HepG2 (cell line): ENCODE data around the gene NCKAP1. TPM values are rescaled to one million over a fixed set of nuclear protein-coding genes. Genes with fewer than 3 reads are reported as not detected.

Experiments used
- ATAC-seq: fragments of 200-7000 bp; cut with Tn5 transposase; 3 replicates; pipeline ENCODE4 v1.9.1; 2020; ENCODE audit warnings: mild to moderate bottlenecking, moderate library complexity
- BruUV-seq: library from RNA; stranded (reverse); fragments of 400-500 nt; replicated peaks from 2 replicates; lab custom pipeline; 2021; lab: Mats Ljungman, UMichigan
- CTCF ChIA-PET: fragments of 300-600 bp; formaldehyde crosslinking; extraction: SDS; loops from one replicate; lab custom pipeline; 2021; ENCODE audit warnings: low total read pairs, inconsistent platforms, low intra/inter-chr PET ratio; lab: Yijun Ruan, JAX
- POLR2A ChIA-PET: fragments of 350-600 bp; sonication (Branson Sonifier 250); formaldehyde crosslinking; loops from one replicate; lab custom pipeline; 2020; ENCODE audit warnings: antibody characterized with exemption, inconsistent platforms; lab: Yijun Ruan, JAX
- DNase-seq: peaks from one replicate; pipeline ENCODE4 v3.0.0-alpha.2; 2015; ENCODE audit warnings: low spot score
- FAIRE-seq: peaks from 3 replicates; lab custom pipeline; 2011; peaks lifted over from hg19 to GRCh38; lab: Jason Lieb, UNC
- H2AFZ ChIP-seq: one replicate; pipeline ENCODE4 v1.6.1; 2011; ENCODE audit warnings: low read length, inconsistent platforms
- H3K27ac ChIP-seq: fragments of 300-600 bp; 3 replicates; pipeline ENCODE4 v1.8.0; 2011; ENCODE audit warnings: mixed run types, mild to moderate bottlenecking, mixed read lengths, low read length, inconsistent platforms; ENCODE audit not compliant: insufficient read depth; ENCODE audit errors: extremely low read length
- H3K27me3 ChIP-seq, 2 experiments: fragments of 200-600 bp in 1 of 2; 2 replicates in 1 of 2; 3 replicates in 1 of 2; pipeline versions ENCODE4 v1.6.0 to v1.8.0; 2011; ENCODE audit warnings: low read length in 2 of 2, mild to moderate bottlenecking in 2 of 2, moderate library complexity in 2 of 2, inconsistent platforms in 1 of 2; ENCODE audit not compliant: insufficient read depth in 2 of 2, control insufficient read depth in 1 of 2
- H3K36me3 ChIP-seq, 2 experiments: fragments of 200-600 bp in 1 of 2; replicated peaks in 1 of 2; 2 replicates in 1 of 2; 3 replicates in 1 of 2; pipeline versions ENCODE4 v1.5.1 to v1.8.0; 2011; ENCODE audit warnings: low read length in 2 of 2, inconsistent platforms in 1 of 2; ENCODE audit not compliant: insufficient read depth in 2 of 2, control insufficient read depth in 1 of 2
- H3K4me1 ChIP-seq: 2 replicates; pipeline ENCODE4 v1.5.1; 2012; ENCODE audit warnings: low read length, inconsistent platforms; ENCODE audit not compliant: insufficient read depth
- H3K4me2 ChIP-seq: 2 replicates; pipeline ENCODE4 v1.6.0; 2011; ENCODE audit warnings: low read depth, low read length, inconsistent platforms
- H3K4me3 ChIP-seq, 3 experiments: fragments of 200-600 bp in 1 of 3; sonication (generic), shearing (Covaris generic) in 1 of 3; replicated peaks in 1 of 3; 2 replicates each; pipeline ENCODE4 v1.5.1; 2011 to 2016; ENCODE audit warnings: low read length in 3 of 3, inconsistent platforms in 2 of 3, low read depth in 2 of 3, mild to moderate bottlenecking in 2 of 3, control low read depth in 1 of 3, mixed read lengths in 1 of 3; ENCODE audit not compliant: insufficient read depth in 1 of 3
- H3K79me2 ChIP-seq: one replicate; pipeline ENCODE4 v1.6.1; 2011; ENCODE audit warnings: low read length, inconsistent platforms; ENCODE audit not compliant: insufficient read depth
- H3K9ac ChIP-seq: 2 replicates; pipeline ENCODE4 v1.6.0; 2011; ENCODE audit warnings: mild to moderate bottlenecking, low read depth, low read length, inconsistent platforms; ENCODE audit not compliant: insufficient read depth
- H3K9me3 ChIP-seq: 2 replicates; pipeline ENCODE4 v1.5.1; 2012; ENCODE audit warnings: mild to moderate bottlenecking, low read length
- H4K20me1 ChIP-seq: 2 replicates; pipeline ENCODE4 v1.6.0; 2011; ENCODE audit warnings: inconsistent platforms, mild to moderate bottlenecking, low read length, moderate library complexity; ENCODE audit not compliant: insufficient read depth
- FOXK2 ChIP-seq: fragments of 450-650 bp; IDR thresholded peaks from 2 replicates; pipeline ENCODE4 v1.6.1; 2016
- MAF1 ChIP-seq: sonication (generic); formaldehyde crosslinking; IDR thresholded peaks from 2 replicates; pipeline ENCODE4 v1.5.0; 2020; ENCODE audit warnings: missing genetic modification reagents, borderline replicate concordance
- MAFK ChIP-seq, 2 experiments: IDR thresholded peaks in 1 of 2; conservative IDR thresholded peaks in 1 of 2; 2 replicates each; pipeline ENCODE4 v1.6.1; 2011; ENCODE audit warnings: improper control_type of control experiment in 2 of 2, low read length in 2 of 2
- SRY ChIP-seq: sonication (generic); formaldehyde crosslinking; IDR thresholded peaks from 2 replicates; pipeline ENCODE4 v1.8.0; 2022; ENCODE audit warnings: mild to moderate bottlenecking, missing genetic modification reagents
- ZBTB26 ChIP-seq: IDR thresholded peaks from 2 replicates; pipeline ENCODE4 v1.6.1; 2016; ENCODE audit warnings: missing compliant biosample characterization, missing genetic modification reagents, borderline replicate concordance
- ZFY ChIP-seq: sonication (generic); formaldehyde crosslinking; IDR thresholded peaks from 2 replicates; pipeline ENCODE4 v1.4.0; 2020; ENCODE audit warnings: missing genetic modification reagents
- ZNF224 ChIP-seq: sonication (generic); formaldehyde crosslinking; IDR thresholded peaks from 2 replicates; pipeline ENCODE4 v1.5.0; 2020; ENCODE audit warnings: mild to moderate bottlenecking, missing genetic modification reagents
- ZNF235 ChIP-seq: sonication (generic); formaldehyde crosslinking; IDR thresholded peaks from 2 replicates; pipeline ENCODE4 v1.8.1; 2023; ENCODE audit warnings: mild to moderate bottlenecking, missing genetic modification reagents, borderline replicate concordance
- ZNF274 ChIP-seq: sonication (generic); formaldehyde crosslinking; IDR thresholded peaks from 2 replicates; pipeline ENCODE4 v1.5.1; 2020; ENCODE audit warnings: mild to moderate bottlenecking, missing genetic modification reagents
- ZNF431 ChIP-seq: sonication (generic); formaldehyde crosslinking; IDR thresholded peaks from 2 replicates; pipeline ENCODE4 v1.9.0; 2022; ENCODE audit warnings: missing genetic modification reagents, low read depth, mild to moderate bottlenecking, borderline replicate concordance
- ZNF574 ChIP-seq: sonication (generic); formaldehyde crosslinking; IDR thresholded peaks from 2 replicates; pipeline ENCODE4 v1.4.0; 2020; ENCODE audit warnings: missing genetic modification reagents
- ZNF720 ChIP-seq: sonication (generic); formaldehyde crosslinking; IDR thresholded peaks from 2 replicates; pipeline ENCODE4 v1.4.0; 2020; ENCODE audit warnings: missing genetic modification reagents
- WGBS: methylation state at CpG from one replicate; pipeline ENCODE4 v1.1.6; 2017; ENCODE audit warnings: low lambda C conversion rate; 5-methylcytosine and 5-hydroxymethylcytosine counted together
- in situ Hi-C: cut with HindIII; loops from 2 replicates; pipeline ENCODE4 v1.10.0; 2017; ENCODE audit warnings: low pct_unique_long_range_greater_than_20kb; ENCODE audit not compliant: extremely low pct_ligation_motif_present
- intact Hi-C: fragments of 100-400 bp; cut with micrococcal nuclease; formaldehyde crosslinking; loops from one replicate; pipeline ENCODE4 v1.10.0; 2022; ENCODE audit not compliant: unreplicated experiment
- polyA plus RNA-seq, 8 experiments: library from polyadenylated mRNA; depleted of rRNA in 3 of 8; stranded (reverse) in 7 of 8; unstranded in 1 of 8; fragments of >200 nt; fragmentation: Illumina TruSeq in 4 of 8; extraction: Trizol in 4 of 8; gene quantifications; 2 replicates each; pipeline versions ENCODE4 v1.2.1 to v1.2.3, GENCODE V29; 2011 to 2016; ENCODE audit warnings: low read depth in 4 of 8, missing spikeins in 1 of 8, mixed read lengths in 1 of 8; ENCODE audit not compliant: insufficient read depth in 1 of 8
- total RNA-seq, 5 experiments: library from RNA; depleted of rRNA; stranded (reverse); fragments of >200 nt; fragmentation: Illumina TruSeq; extraction: Trizol; gene quantifications; 2 replicates each; pipeline ENCODE4 v1.2.3, GENCODE V29; 2016; ENCODE audit warnings: low read depth in 1 of 5
- TF ChIP-seq, protein P1 (sequence below): IDR thresholded peaks from 2 replicates; pipeline ENCODE4 v1.6.1; 2012; ENCODE audit warnings: low read length, improper control_type of control experiment
- TF ChIP-seq, protein P2 (sequence below): sonication (generic); formaldehyde crosslinking; IDR thresholded peaks from 2 replicates; pipeline ENCODE4 v1.8.0; 2022; ENCODE audit warnings: mild to moderate bottlenecking, missing genetic modification reagents, moderate library complexity

The NCKAP1 gene
- total and polyA plus RNA-seq, 2 of the 13 experiments (the other 11 are each of a cell fraction or from before 2014, with no cell fraction given), result 72.1 to 96.3 TPM

DNA sequence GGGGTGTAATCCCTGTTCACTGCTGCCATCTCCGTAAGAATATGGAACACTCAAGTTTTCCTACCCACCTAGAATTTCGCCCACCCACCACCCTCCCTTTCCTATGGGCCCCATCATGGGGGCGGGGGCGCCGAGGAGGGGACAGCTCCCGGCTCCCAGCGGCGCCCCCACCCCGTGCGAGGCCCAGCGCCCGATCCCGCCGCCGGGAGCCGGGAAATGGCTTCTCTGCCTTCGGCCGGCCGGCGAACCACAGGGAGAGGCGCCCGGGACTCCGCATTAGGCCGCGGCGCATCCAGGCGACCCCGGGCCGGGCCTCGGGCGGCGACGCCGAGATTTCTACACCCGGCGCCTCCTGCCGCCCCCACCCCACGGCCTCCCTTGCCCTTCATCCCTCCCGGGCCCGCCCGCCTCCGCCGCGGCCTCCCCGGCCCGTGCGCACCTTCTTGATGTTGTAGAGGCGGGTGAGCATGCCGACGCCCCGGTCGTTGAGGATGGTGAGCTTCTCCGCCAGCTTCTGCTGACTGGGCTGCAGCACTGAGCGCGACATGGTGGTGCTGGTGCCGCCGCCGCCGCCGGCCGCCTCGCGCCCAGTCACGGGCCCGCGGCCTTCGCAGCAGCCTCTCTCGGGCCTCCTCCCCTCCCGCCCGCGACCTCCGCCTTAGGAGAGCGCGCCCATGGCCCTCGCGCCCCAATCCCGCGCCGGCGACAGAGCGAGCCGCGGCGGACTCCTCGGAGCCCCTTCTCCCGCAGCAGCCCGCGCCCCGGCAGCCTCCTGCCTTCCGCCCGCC, 510 bp downstream of the NCKAP1 start:
- POLR2A ChIA-PET, result interaction anchor here (1.9 kb wide), 1 partner anchor 86 kb away, joined by 5 read pairs; no protein-coding TSS in a partner anchor
- H3K9me3 ChIP-seq, result no peaks in the 10 kb centered on the region
- DNase-seq (peak; percentile 27), ATAC-seq (peak; percentile 75), FAIRE-seq (no peak)
- CTCF ChIA-PET, result no interaction called here
- H3K4me2 ChIP-seq, result peak overlapping the region; percentile 88
- under 1% methylated on average over 22 of the region's 91 CpGs for WGBS
- H3K36me3 ChIP-seq, result no peaks in the 10 kb centered on the region
- no peak overlapping the region for H2AFZ ChIP-seq
- peaks cover 46% of the 10 kb centered on the region for H3K4me1 ChIP-seq
- H3K4me3 ChIP-seq, result peak overlapping the region; percentile 79 to 99 (median 98)
- in situ Hi-C loops, result no loop called here
- intact Hi-C loops, result loop anchor here (1.0 to 2.0 kb wide), 3 partner anchors 19 to 87 kb away; partner anchors contain the start of genes DUSP19 and NUP35
- H4K20me1 ChIP-seq, result peaks cover 45% of the 10 kb centered on the region
- BruUV-seq, result no TSS peak
- H3K9ac ChIP-seq, result peak overlapping the region; percentile 92
- H3K27me3 ChIP-seq, result peaks cover 2 to 13% of the 10 kb centered on the region in 2 experiments; a peak in 3 of 5 replicates
- peak overlapping the region; percentile 92 for H3K27ac ChIP-seq
- peaks cover 48% of the 10 kb centered on the region for H3K79me2 ChIP-seq
- TF ChIP-seq ZNF274 (CRISPR knock-in tag) (no peak), ZNF431 (CRISPR knock-in tag) (no peak), SRY (no peak; the same call in 1 of the 2 replicates), ZFY (peak; percentile 98), ZBTB26 (CRISPR knock-in tag) (0 out of 2 replicates have a peak, but pooled peaks have one; percentile 3), FOXK2 (no peak), ZNF720 (no peak), ZNF574 (CRISPR knock-in tag) (no peak; the same call in 1 of the 2 replicates), ZNF235 (CRISPR knock-in tag) (peak; percentile 74; the same call in 1 of the 2 replicates), ZNF224 (CRISPR knock-in tag) (no peak), MAFK (conservative IDR thresholded peaks at IDR 0.05 in 1 of 2, IDR thresholded peaks at IDR 0.05 in 1 of 2; ENCODE audit: low read length in 2 of 2) (no peak), MAF1 (CRISPR knock-in tag) (0 out of 2 replicates have a peak, but pooled peaks have one; percentile 20)
- TF ChIP-seq, protein P1, sequence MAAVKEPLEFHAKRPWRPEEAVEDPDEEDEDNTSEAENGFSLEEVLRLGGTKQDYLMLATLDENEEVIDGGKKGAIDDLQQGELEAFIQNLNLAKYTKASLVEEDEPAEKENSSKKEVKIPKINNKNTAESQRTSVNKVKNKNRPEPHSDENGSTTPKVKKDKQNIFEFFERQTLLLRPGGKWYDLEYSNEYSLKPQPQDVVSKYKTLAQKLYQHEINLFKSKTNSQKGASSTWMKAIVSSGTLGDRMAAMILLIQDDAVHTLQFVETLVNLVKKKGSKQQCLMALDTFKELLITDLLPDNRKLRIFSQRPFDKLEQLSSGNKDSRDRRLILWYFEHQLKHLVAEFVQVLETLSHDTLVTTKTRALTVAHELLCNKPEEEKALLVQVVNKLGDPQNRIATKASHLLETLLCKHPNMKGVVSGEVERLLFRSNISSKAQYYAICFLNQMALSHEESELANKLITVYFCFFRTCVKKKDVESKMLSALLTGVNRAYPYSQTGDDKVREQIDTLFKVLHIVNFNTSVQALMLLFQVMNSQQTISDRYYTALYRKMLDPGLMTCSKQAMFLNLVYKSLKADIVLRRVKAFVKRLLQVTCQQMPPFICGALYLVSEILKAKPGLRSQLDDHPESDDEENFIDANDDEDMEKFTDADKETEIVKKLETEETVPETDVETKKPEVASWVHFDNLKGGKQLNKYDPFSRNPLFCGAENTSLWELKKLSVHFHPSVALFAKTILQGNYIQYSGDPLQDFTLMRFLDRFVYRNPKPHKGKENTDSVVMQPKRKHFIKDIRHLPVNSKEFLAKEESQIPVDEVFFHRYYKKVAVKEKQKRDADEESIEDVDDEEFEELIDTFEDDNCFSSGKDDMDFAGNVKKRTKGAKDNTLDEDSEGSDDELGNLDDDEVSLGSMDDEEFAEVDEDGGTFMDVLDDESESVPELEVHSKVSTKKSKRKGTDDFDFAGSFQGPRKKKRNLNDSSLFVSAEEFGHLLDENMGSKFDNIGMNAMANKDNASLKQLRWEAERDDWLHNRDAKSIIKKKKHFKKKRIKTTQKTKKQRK, result no peak
- TF ChIP-seq, protein P2, sequence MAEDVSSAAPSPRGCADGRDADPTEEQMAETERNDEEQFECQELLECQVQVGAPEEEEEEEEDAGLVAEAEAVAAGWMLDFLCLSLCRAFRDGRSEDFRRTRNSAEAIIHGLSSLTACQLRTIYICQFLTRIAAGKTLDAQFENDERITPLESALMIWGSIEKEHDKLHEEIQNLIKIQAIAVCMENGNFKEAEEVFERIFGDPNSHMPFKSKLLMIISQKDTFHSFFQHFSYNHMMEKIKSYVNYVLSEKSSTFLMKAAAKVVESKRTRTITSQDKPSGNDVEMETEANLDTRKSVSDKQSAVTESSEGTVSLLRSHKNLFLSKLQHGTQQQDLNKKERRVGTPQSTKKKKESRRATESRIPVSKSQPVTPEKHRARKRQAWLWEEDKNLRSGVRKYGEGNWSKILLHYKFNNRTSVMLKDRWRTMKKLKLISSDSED (CRISPR knock-in tag), result no peak; the same call in 1 of the 2 replicates
